Measurements from ENCODE around the gene CELF1. TPM values are rescaled to one million over a fixed set of nuclear protein-coding genes. Genes with fewer than 3 reads are reported as not detected.
"Not testable (repeated sequence)": the region's sequence is repeated elsewhere in the genome, so short reads cannot be mapped to it uniquely, and the experiment has no call there.

CELF1 gene
- total RNA-seq, 6 experiments from 2014 or later: 66.3 to 86.5 (median 71.7) TPM

DNA sequence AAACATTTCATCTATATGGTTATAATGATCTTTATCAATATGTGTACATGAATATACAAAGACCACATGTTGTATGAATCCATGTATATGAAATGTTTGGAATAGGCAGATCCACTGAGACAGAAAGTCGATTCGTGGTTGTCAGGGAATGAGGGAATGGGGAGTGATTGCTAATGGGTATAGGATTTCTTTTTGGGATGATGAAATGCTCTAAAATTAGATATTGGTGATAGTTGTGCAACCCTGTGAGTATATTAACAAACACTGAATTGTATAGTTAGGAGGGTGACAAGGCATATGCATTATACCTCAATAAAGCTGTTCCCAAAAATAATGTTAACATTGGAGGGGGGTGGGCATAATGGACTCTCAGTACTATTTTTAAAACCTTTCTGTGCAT is 7.5 kb upstream of the CELF1 start:
- Histone ChIP-seq H3K9me3 (no peaks in the 10 kb centered on the region), H3K4me1 (peaks cover 0 to 6% (median 0%) of the 10 kb centered on the region in 4 donors), H3K4me3 (no peak overlapping the region), H3K27me3 (no peaks in the 10 kb centered on the region), H3K27ac (no peak overlapping the region), H3K36me3 (no peaks in the 10 kb centered on the region)
- ATAC-seq (no peak), DNase-seq (no peak)
- WGBS (ENCODE audit: insufficient coverage, low coverage, low lambda C conversion rate, missing lambda C conversion rate): 65% methylated on average over 2 of the region's 2 CpGs
- TF ChIP-seq, protein P1, sequence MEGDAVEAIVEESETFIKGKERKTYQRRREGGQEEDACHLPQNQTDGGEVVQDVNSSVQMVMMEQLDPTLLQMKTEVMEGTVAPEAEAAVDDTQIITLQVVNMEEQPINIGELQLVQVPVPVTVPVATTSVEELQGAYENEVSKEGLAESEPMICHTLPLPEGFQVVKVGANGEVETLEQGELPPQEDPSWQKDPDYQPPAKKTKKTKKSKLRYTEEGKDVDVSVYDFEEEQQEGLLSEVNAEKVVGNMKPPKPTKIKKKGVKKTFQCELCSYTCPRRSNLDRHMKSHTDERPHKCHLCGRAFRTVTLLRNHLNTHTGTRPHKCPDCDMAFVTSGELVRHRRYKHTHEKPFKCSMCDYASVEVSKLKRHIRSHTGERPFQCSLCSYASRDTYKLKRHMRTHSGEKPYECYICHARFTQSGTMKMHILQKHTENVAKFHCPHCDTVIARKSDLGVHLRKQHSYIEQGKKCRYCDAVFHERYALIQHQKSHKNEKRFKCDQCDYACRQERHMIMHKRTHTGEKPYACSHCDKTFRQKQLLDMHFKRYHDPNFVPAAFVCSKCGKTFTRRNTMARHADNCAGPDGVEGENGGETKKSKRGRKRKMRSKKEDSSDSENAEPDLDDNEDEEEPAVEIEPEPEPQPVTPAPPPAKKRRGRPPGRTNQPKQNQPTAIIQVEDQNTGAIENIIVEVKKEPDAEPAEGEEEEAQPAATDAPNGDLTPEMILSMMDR (IDR thresholded peaks at IDR 0.05): no peak
- TF ChIP-seq POLR2A (IDR thresholded peaks at IDR 0.05): no peak
- intact Hi-C loops (cut with DNase I): no loop called here

DNA sequence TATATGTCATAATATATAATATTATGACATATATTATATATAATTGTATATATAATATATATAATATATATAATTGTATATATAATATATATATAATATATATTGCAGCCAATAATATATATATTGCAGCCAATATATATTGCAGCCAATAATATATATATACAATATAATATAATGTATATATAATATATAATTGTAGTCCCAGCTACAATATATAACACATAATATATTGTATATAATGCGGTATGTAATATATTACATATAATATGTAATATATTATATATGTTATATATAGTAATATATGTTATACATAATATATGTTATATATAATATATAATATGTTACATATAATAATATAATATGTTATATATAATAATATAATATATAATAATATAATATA is 5.8 kb upstream of the CELF1 start:
- WGBS (ENCODE audit: insufficient coverage, low coverage, low lambda C conversion rate, missing lambda C conversion rate): 100% methylated on average over 1 of the region's 1 CpG
- H3K27me3 ChIP-seq: no peaks in the 10 kb centered on the region
- no peak for TF ChIP-seq POLR2A (IDR thresholded peaks at IDR 0.05)
- TF ChIP-seq, protein P1 (IDR thresholded peaks at IDR 0.05): no peak
- no peaks in the 10 kb centered on the region for H3K4me1 ChIP-seq
- ATAC-seq: no peak
- intact Hi-C loops (cut with DNase I): no loop called here
- H3K4me3 ChIP-seq: no peak overlapping the region
- no peak overlapping the region for H3K27ac ChIP-seq
- H3K9me3 ChIP-seq: no peaks in the 10 kb centered on the region
- DNase-seq: no peak
- H3K36me3 ChIP-seq: no peaks in the 10 kb centered on the region

DNA sequence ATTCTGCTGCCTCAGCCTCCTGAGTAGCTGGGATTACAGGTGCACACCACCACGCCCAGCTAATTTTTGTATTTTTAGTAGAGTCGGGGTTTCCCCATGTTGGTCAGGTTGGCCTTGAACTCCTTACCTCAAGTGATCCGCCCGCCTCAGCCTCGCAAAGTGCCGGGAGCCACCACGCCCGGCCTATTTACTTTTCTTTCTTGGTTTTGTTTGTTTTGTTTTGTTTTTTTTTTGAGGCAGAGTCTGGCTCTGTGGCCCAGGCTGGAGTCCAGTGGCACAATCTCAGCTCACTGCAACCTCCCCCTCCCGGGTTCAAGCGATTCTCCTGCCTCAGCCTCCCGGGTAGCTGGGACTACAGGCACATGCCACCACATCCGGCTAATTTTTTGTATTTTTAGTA is 4.1 kb upstream of the CELF1 start:
- 57% methylated on average over 12 of the region's 12 CpGs for WGBS (ENCODE audit: insufficient coverage, low coverage, low lambda C conversion rate, missing lambda C conversion rate)
- H3K27me3 ChIP-seq; H3K9me3 ChIP-seq; DNase-seq; H3K4me3 ChIP-seq; intact Hi-C loops (cut with DNase I); H3K27ac ChIP-seq; H3K4me1 ChIP-seq; ATAC-seq; H3K36me3 ChIP-seq: not testable (repeated sequence)

DNA sequence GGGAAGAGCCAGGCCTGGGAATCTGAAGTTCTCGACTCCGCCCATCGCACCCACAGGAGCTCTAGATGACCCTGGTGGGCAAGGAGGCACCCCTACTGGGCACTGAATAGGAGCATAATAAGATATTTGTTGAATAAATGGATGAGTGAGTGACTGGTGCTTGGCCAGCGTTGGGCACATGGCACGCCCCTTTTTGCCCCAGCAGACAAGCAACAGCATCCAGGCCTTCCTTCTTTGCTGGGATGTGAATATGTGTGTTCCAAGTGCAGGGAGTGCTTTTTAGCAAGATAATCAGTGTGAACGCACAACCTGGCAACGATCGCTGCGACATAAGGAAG is 443 bp upstream of the CELF1 start:
- H3K4me1 ChIP-seq: peaks cover 0 to 25% (median 11%) of the 10 kb centered on the region in 4 donors
- H3K9me3 ChIP-seq: no peaks in the 10 kb centered on the region
- peak in 2 of 4 donors; percentile 5 to 9 for ATAC-seq
- TF ChIP-seq, protein P1 (IDR thresholded peaks at IDR 0.05): no peak
- TF ChIP-seq POLR2A (IDR thresholded peaks at IDR 0.05): no peak
- peak overlapping the region; percentile 93 to 95 (median 93) for H3K27ac ChIP-seq
- DNase-seq: no peak
- peak overlapping the region; percentile 71 to 93 (median 92) for H3K4me3 ChIP-seq
- no peaks in the 10 kb centered on the region for H3K27me3 ChIP-seq
- intact Hi-C loops (cut with DNase I): no loop called here
- WGBS (ENCODE audit: insufficient coverage, low coverage, low lambda C conversion rate, missing lambda C conversion rate): 34% methylated on average over 7 of the region's 9 CpGs
- no peaks in the 10 kb centered on the region for H3K36me3 ChIP-seq

DNA sequence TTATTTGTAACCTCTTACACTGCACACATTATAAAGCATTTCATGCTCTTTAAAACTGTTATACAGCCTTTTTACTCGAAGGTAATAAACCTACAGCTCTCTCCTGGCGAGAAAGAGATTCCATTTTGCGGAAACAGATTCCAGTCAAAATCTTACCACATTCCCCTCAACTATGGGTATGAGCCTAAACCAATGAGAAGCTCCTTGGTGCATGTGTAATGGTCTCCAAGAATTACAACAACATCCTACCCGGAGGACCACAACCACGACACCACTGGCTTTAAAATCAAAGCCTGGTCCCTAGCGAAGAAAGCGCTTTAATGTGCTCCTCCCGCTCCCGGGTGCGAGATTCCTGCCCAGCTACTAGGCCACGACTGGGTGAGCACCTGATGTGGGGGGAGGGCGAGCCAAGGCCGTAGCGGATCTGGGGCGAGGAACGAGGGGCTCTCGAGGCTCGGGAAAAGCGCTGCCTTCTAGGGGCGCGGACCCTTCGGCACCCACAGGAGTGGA is 821 bp downstream of the CELF1 start:
- DNase-seq: peak; percentile 51 to 67 (median 62)
- Histone ChIP-seq H3K4me1 (peaks cover 0 to 38% (median 18%) of the 10 kb centered on the region in 4 donors), H3K36me3 (no peaks in the 10 kb centered on the region), H3K27me3 (no peaks in the 10 kb centered on the region), H3K27ac (peak overlapping the region; percentile 93 to 95 (median 93)), H3K9me3 (no peaks in the 10 kb centered on the region), H3K4me3 (peak overlapping the region; percentile 71 to 93 (median 92))
- TF ChIP-seq, protein P1 (IDR thresholded peaks at IDR 0.05): no peak
- TF ChIP-seq POLR2A (IDR thresholded peaks at IDR 0.05): no peak
- ATAC-seq: peak; percentile 11 to 26 (median 14)
- WGBS (ENCODE audit: insufficient coverage, low coverage, low lambda C conversion rate, missing lambda C conversion rate): 0% methylated on average over 13 of the region's 22 CpGs
- intact Hi-C loops (cut with DNase I): no loop called here
